ENCODE results near the gene GSTM3.
"Not testable (repeated sequence)": the region's sequence is repeated elsewhere in the genome, so short reads cannot be mapped to it uniquely, and the experiment has no call there.

Gene GSTM3

DNA sequence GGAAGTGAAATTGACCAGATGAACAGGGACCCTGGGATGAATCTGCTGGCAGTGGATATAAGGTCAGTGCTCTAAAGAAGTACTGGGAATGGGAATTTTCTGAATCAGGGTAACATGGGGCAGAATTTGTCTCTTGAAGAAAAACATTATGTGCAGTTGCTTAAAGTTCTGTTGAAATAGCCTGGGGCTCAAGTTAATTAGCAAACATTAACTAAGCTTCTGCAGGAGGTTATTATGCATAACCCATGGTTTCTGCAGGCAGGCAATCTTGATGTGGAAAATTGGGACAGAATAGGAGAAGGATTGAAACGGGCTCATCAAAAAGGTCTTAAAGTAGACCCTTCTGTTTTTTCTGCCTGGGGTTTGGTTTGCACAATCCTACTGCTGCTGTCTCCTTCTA lies 14.8 kb downstream of the GSTM3 start:
- DNase-seq: no peak

DNA sequence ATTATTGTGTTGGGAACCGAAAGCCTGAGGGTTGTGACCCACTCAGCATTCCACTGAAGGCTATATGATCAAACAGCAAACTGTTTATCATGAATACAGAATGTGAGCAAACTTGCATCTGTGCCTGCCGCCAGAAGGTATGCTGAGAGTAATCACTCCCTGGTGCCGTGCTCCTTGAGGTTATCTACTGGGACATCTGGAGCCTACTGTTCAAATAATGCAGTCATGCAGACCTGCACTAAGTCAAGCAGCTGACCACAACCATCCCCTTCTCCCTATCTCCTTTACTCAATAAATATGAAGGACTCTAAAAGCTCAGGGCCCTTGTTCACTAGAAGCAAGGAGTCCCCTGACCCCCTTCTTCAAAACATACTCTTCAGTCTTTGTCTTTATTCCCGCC lies 15.3 kb downstream of the GSTM3 start:
- DNase-seq: no peak

GRCh38 chr1:109724933-109725332 lies 15.9 kb downstream of the GSTM3 start:
- no peak for DNase-seq

DNA sequence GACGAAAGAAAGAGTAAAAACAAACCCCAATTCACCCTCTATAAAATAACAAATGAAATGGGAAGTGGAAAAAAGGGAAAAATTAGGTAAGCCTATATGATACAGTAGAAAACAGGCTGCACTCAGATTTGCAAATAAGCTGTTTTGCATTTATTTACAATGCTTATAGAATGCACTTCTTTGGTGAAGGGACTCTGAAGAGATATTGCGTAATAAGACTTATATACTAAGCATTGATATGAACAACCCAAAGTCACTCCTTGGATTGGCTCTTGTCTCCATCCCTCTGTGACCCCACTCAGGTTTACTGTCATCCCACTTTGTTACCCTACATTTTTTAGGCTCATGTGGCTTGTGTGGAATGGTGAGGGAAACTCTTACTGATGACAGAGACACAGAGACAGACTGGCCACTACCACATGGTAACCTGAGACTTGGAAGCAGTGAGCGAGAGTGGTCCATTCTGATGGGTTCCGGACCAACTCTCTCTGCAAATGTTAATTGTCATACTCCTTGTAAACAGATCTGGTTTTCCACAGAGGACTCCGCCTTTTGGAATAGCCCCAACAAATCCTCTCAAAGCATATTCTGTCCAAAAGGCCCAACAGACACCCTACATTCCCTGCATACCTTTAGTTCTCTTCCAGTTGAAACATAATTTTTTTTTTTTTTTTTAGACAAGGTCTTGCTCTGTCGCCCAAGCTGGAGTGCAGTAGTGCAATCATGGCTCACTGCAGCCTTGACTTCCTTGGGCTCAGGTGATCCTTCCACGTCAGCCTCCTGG lies 17.7 kb downstream of the GSTM3 start:
- DNase-seq: no peak

GRCh38 chr1:109721971-109722370 lies 18.9 kb downstream of the GSTM3 start:
- no peak for DNase-seq

DNA sequence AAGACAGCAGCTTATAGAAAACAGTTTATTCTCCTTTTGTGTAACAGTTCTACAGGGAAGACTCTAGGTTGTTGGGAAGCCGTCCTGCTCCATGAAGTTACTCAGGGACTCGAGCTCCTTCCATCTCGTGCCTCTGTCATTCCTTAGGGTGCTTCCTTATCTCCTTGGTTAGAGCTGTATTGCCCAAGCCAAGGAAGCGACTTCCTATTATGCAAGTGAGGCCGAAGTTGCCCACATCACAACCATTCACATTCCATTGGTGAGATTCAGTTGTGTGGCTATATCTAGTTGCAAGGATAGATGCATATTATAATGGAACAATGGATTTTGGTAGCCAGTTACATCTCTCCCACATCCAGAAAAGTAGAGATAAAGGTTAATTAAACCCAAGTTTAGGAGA lies 19.8 kb downstream of the GSTM3 start:
- no peak for DNase-seq

DNA sequence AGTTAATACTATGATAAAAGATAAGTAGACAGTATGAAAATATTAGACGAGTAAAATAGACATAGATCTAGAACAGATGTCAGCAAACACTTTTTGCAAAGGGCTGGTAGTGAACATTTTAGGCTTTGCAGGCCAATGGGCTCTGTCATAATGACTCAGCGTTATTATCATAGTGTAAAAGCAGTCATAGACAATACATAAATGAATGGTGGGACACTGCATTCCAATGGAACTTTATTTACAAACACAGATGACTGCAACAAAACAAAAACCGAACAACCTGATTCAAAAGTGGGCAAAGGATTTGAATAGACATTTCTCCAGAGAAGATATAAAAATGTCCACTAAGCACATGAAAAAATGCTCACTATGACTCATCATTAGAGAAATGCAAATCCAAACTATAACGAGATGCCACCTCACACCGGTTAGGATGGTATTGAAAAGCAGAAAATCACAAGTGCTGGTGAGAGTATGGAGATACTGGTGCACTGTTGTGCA lies 21.5 kb downstream of the GSTM3 start:
- no peak for DNase-seq

GRCh38 chr1:109718495-109718894 lies 22.3 kb downstream of the GSTM3 start:
- no peak for DNase-seq

- DNase-seq: no peak
Measured at GRCh38 chr1:109717729-109718128, 23.1 kb downstream of the GSTM3 start.

GRCh38 chr1:109716570-109717090 lies 24.2 kb downstream of the GSTM3 start:
- no peak for DNase-seq

GRCh38 chr1:109716121-109716520 lies 24.7 kb downstream of the GSTM3 start:
- DNase-seq: no peak

- no peak for DNase-seq
Measured at GRCh38 chr1:109714661-109715372, 26.0 kb downstream of the GSTM3 start.

GRCh38 chr1:109713636-109714035 lies 27.2 kb downstream of the GSTM3 start:
- no peak for DNase-seq

DNA sequence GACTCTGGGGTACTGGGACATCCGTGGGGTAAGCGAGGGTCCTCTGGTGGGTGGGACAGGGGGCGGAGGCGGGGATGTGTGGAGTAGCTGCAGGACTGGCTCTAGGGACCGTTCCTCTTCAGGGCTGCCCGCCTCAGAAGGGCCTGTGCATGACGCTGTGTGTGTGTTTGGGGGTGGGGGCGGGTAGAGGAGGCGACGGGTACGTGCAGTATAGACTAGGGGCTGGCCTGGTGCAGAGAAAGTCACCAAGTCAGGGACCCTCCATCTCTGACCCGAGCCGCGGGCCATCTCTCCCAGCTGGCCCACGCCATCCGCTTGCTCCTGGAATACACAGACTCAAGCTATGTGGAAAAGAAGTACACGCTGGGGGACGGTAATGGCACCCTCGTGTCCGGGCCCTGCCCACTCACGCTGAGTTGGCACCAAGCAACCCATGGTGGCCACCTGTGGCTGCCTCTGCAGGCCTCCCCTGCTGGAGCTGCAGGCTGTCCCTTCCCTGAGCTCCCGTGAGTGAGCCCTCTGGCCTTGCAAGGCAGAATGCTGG lies 28.4 kb downstream of the GSTM3 start:
- no peak for DNase-seq

DNA sequence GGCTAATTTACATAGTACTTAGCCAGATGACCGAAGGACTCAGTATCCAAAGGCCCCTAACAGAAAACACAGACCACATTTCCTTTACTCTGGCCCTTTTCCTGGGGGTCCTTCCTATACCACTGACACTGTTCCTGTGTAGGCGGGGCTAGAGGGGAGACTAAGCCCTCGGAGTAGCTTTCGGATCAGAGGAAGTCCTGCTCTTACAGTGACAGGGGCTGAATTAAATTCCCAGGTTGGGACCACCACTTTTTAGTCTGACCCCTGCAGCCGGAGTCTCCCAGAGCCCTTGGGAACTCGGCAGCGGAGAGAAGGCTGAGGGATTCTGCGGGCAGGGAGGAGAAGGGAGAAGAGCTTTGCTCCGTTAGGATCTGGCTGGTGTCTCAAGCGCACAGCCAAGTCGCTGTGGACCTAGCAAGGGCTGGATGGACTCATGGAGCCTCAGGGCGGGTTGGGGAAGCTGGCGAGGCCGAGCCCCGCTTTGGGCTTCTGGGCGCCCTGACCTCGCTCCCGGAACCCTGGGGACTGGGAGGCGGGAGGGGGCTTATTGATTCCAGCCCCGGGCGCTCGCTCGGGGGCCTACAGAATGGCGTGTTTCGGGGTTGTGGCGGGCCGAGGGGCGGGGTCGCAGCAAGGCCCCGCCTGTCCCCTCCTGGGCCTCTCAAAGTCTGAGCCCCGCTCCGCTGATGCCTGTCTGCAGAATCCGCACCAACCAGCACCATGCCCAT lies 29.1 kb downstream of the GSTM3 start, which contains the start of gene GSTM5:
TSS of gene GSTM5 (plus strand) at position 659 of the 728 bp plus-strand sequence. CDS start at position 721, 62 bp downstream.
- DNase-seq: not testable (repeated sequence)

- DNase-seq: not testable (repeated sequence)
Measured at GRCh38 chr1:109709822-109710221, 31.0 kb downstream of the GSTM3 start.

DNA sequence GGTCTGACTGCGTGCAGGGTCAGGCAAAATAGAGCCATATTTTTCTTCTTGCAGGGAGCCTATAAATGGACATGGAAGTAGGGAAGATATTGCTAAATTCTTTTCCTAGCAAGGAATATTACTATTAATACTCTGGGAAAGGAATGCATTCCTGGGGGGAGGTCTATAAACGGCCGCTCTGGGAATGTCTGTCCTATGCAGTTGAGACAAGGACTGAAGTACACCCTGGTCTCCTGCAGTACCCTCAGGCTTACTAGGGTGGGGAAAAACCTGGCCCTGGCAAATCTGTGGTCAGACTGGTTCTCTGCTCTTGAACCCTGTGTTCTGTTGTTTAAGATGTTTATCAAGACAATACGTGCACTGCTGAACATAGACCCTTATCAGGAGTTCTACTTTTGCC lies 31.9 kb downstream of the GSTM3 start:
- not testable (repeated sequence) for DNase-seq

DNA sequence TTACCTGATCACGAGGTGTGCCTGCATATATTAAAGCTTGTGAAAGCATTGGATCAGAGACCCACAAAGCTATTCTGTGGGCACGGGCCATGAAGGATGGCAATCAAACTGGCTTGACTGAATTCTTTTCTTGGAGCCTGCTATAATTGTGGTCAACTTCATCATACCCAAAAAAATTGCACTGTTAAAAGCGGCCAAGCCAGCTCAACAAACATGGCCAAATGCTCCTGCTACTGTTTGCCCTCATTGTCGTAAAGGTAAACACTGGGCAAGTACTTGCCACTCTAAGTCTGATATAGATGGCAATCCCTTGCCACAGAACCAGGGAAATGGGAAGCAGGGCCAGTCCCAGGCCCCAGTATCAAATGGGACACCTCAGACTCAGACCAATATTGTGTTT lies 35.4 kb downstream of the GSTM3 start:
- no peak for DNase-seq

- no peak for DNase-seq
Measured at GRCh38 chr1:109704173-109704572, 36.7 kb downstream of the GSTM3 start.

GRCh38 chr1:109702940-109703339 lies 37.9 kb downstream of the GSTM3 start:
- DNase-seq: not testable (repeated sequence)

GRCh38 chr1:109697861-109698260 lies 43.0 kb downstream of the GSTM3 start:
- DNase-seq: not testable (repeated sequence)

DNA sequence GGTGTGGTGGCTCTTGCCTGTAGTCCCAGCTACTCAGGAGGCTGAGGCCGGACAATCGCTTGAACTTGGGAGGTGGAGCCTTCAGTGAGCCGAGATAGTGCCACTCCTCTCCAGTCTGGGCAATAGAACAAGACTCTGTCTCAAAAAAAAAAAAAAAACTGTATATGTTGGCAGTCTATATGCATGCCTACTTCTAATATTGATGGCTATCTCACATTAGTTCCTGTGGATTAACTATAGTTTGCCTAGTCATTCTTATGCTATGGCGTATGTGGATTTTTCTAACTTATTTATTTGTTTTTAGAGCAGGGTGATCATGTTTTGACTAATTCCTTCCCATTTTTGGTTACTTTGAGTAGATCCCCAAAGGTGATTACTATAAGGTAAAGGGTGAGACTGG lies 43.8 kb downstream of the GSTM3 start:
- no peak for DNase-seq

DNA sequence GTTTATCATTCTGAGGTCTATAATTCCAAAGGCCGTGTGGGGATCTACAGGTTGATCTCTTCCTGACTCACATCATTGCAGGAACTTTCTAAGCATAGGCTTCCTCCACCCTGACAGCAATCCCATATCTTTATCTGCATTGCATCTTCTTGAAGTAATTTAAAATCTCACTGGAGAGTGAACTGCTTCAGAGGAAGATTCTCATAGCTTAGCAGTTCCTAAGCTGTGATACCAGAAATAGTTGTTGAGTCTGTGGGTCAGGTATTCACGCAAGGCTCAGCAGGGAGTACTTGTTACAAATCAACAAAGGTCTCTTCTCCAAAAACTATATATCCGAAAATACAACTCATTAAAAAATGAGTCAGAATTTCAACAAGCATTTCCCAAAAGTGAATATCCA lies 45.7 kb downstream of the GSTM3 start:
- not testable (repeated sequence) for DNase-seq
